OCI-LY1 (cell line): ENCODE results near the gene TM9SF4.

Source experiments
- H2AFZ ChIP-seq: fragments of 200-600 bp; sonication (generic), shearing (Covaris generic); 2 replicates; pipeline ENCODE4 v1.6.0; 2014; ENCODE audit warnings: antibody characterized with exemption, mild to moderate bottlenecking, low read length
- H3F3A ChIP-seq: fragments of 200-600 bp; sonication (generic), shearing (Covaris generic); 2 replicates; pipeline ENCODE4 v1.6.0; 2014; ENCODE audit warnings: mild to moderate bottlenecking, antibody characterized with exemption, low read length, moderate library complexity; ENCODE audit not compliant: insufficient read depth
- H3K27ac ChIP-seq: fragments of 200-600 bp; sonication (generic); 2 replicates; pipeline ENCODE4 v1.5.1; 2014; ENCODE audit warnings: low read length, mixed run types, mild to moderate bottlenecking, low read depth; ENCODE audit not compliant: poor library complexity, severe bottlenecking
- H3K27me3 ChIP-seq: fragments of 200-600 bp; sonication (generic); 2 replicates; pipeline ENCODE4 v1.6.0; 2014; ENCODE audit warnings: antibody characterized with exemption, mild to moderate bottlenecking, low read length, moderate library complexity; ENCODE audit not compliant: insufficient read depth
- H3K36me3 ChIP-seq: fragments of 200-600 bp; sonication (generic); 2 replicates; pipeline ENCODE4 v1.6.1; 2014; ENCODE audit warnings: mild to moderate bottlenecking, antibody characterized with exemption, low read length, moderate library complexity, mixed read lengths; ENCODE audit not compliant: insufficient read depth
- H3K4me1 ChIP-seq: fragments of 200-600 bp; sonication (generic); 2 replicates; pipeline ENCODE4 v1.5.1; 2014; ENCODE audit warnings: mild to moderate bottlenecking, low read length, moderate library complexity; ENCODE audit not compliant: insufficient read depth, severe bottlenecking
- H3K4me2 ChIP-seq: fragments of 200-600 bp; sonication (generic), shearing (Covaris generic); 2 replicates; pipeline ENCODE4 v1.6.1; 2014; ENCODE audit warnings: low read length
- H3K4me3 ChIP-seq: fragments of 200-600 bp; sonication (generic); 2 replicates; pipeline ENCODE4 v1.5.1; 2014; ENCODE audit warnings: low read length, low read depth, mild to moderate bottlenecking, mixed read lengths; ENCODE audit not compliant: poor library complexity, severe bottlenecking
- H3K79me2 ChIP-seq: fragments of 200-600 bp; shearing (Covaris generic); 2 replicates; pipeline ENCODE4 v1.6.1; 2016; ENCODE audit warnings: mixed run types, low read length, mixed read lengths; ENCODE audit not compliant: insufficient read depth
- H3K9ac ChIP-seq: fragments of 200-600 bp; sonication (generic), shearing (Covaris generic); 2 replicates; pipeline ENCODE4 v1.6.1; 2014; ENCODE audit warnings: mild to moderate bottlenecking, low read length, mixed read lengths
- H3K9me2 ChIP-seq: fragments of 200-600 bp; sonication (generic), shearing (Covaris generic); 2 replicates; pipeline ENCODE4 v1.6.1; 2014; ENCODE audit warnings: low read depth, mild to moderate bottlenecking, low read length, mixed read lengths
- H3K9me3 ChIP-seq: fragments of 200-600 bp; shearing (Covaris generic); 2 replicates; pipeline ENCODE4 v1.6.1; 2014; ENCODE audit warnings: low read length, mixed read lengths
- H4K20me1 ChIP-seq: fragments of 200-600 bp; sonication (generic), shearing (Covaris generic); 2 replicates; pipeline ENCODE4 v1.6.0; 2016; ENCODE audit warnings: mild to moderate bottlenecking, low read length; ENCODE audit not compliant: insufficient read depth
- CTCF ChIP-seq: fragments of 200-600 bp; sonication (generic), shearing (Covaris generic); IDR thresholded peaks from 2 replicates; pipeline ENCODE4 v1.5.1; 2017; ENCODE audit warnings: mild to moderate bottlenecking, antibody characterized with exemption, low read length, moderate library complexity, mixed read lengths
- EZH2 ChIP-seq: fragments of 200-600 bp; sonication (generic), shearing (Covaris generic); IDR thresholded peaks from 2 replicates; pipeline ENCODE4 v1.8.0; 2017; ENCODE audit warnings: borderline replicate concordance, mixed run types, mild to moderate bottlenecking, antibody characterized with exemption, low read length, moderate library complexity, mixed read lengths

TM9SF4 gene

GRCh38 chr20:32186506-32186905 is 77.0 kb downstream of the TM9SF4 start:
- H3K27me3 ChIP-seq: peaks cover 4% of the 10 kb centered on the region; the same call in 1 of the 2 replicates
- no peaks in the 10 kb centered on the region for H3K79me2 ChIP-seq
- H3K4me3 ChIP-seq: no peak overlapping the region
- H3K27ac ChIP-seq: no peak overlapping the region
- no peaks in the 10 kb centered on the region for H3K9me3 ChIP-seq
- H3K9ac ChIP-seq: no peak overlapping the region
- no peak overlapping the region for H2AFZ ChIP-seq
- peaks cover 7% of the 10 kb centered on the region for H3K4me1 ChIP-seq
- no peaks in the 10 kb centered on the region for H3F3A ChIP-seq
- no peaks in the 10 kb centered on the region for H3K9me2 ChIP-seq
- TF ChIP-seq EZH2 (no peak), CTCF (no peak)
- H4K20me1 ChIP-seq: no peaks in the 10 kb centered on the region
- no peak overlapping the region for H3K4me2 ChIP-seq
- peaks cover 3% of the 10 kb centered on the region; the same call in 1 of the 2 replicates for H3K36me3 ChIP-seq

- Histone ChIP-seq H3K9me2 (no peaks in the 10 kb centered on the region), H2AFZ (no peak overlapping the region), H3F3A (no peaks in the 10 kb centered on the region), H3K4me1 (peaks cover 7% of the 10 kb centered on the region), H3K36me3 (peaks cover 15% of the 10 kb centered on the region; the same call in 1 of the 2 replicates), H3K9me3 (no peaks in the 10 kb centered on the region), H3K9ac (no peak overlapping the region), H3K27ac (no peak overlapping the region), H3K4me2 (no peak overlapping the region), H3K27me3 (peaks cover 4% of the 10 kb centered on the region; the same call in 1 of the 2 replicates), H3K4me3 (no peak overlapping the region), H3K79me2 (no peaks in the 10 kb centered on the region), H4K20me1 (no peaks in the 10 kb centered on the region)
- TF ChIP-seq CTCF (no peak), EZH2 (no peak)
Measured at GRCh38 chr20:32188376-32189122, 79.0 kb downstream of the TM9SF4 start.

GRCh38 chr20:32189123-32189410 is 79.6 kb downstream of the TM9SF4 start:
- Histone ChIP-seq H3K9ac (no peak overlapping the region), H3K36me3 (peaks cover 20% of the 10 kb centered on the region), H4K20me1 (no peaks in the 10 kb centered on the region), H3K9me2 (no peaks in the 10 kb centered on the region), H3K4me1 (peaks cover 7% of the 10 kb centered on the region), H3K27ac (no peak overlapping the region), H3K27me3 (peaks cover 4% of the 10 kb centered on the region; the same call in 1 of the 2 replicates), H3K4me2 (no peak overlapping the region), H3K79me2 (no peaks in the 10 kb centered on the region), H3K9me3 (no peaks in the 10 kb centered on the region), H3K4me3 (no peak overlapping the region), H3F3A (no peaks in the 10 kb centered on the region), H2AFZ (no peak overlapping the region)
- TF ChIP-seq EZH2: no peak
- TF ChIP-seq CTCF: no peak
